Cardiac muscle cell (in vitro differentiated cells and primary cell): ENCODE data around the gene RYR3. TPM values are rescaled to one million over a fixed set of nuclear protein-coding genes. Genes with fewer than 3 reads are reported as not detected.

Source experiments
- DNase-seq, 2 donors: peaks; one replicate each; pipeline versions ENCODE4 v3.0.0 to v3.0.0-alpha.2; 2010 to 2017; ENCODE audit warnings: low read depth in 1 of 2, low spot score in 1 of 2
- H3K27ac ChIP-seq: fragments of 200-600 bp; sonication (generic); 2 replicates; pipeline ENCODE4 v1.5.1; 2016
- H3K27me3 ChIP-seq: fragments of 200-600 bp; sonication (generic); 2 replicates; pipeline ENCODE4 v1.6.0; 2016; ENCODE audit warnings: control low read depth
- H3K36me3 ChIP-seq: fragments of 200-600 bp; sonication (generic); 2 replicates; pipeline ENCODE4 v1.5.1; 2016; ENCODE audit warnings: control low read depth
- H3K4me1 ChIP-seq: fragments of 200-600 bp; sonication (generic); 2 replicates; pipeline ENCODE4 v1.8.1; 2017; ENCODE audit warnings: low read depth, mild to moderate bottlenecking, mixed run types
- H3K4me3 ChIP-seq: fragments of 200-600 bp; sonication (generic); 2 replicates; pipeline ENCODE4 v1.5.1; 2016; ENCODE audit warnings: mild to moderate bottlenecking
- H3K9me3 ChIP-seq: fragments of 200-600 bp; sonication (generic); 2 replicates; pipeline ENCODE4 v1.5.1; 2017; ENCODE audit warnings: low read depth, mild to moderate bottlenecking, control low read depth
- CTCF ChIP-seq: IDR thresholded peaks from 2 replicates; pipeline ENCODE4 v1.5.1; 2012; ENCODE audit warnings: low read depth, mild to moderate bottlenecking, low read length
- polyA plus RNA-seq: library from polyadenylated mRNA; unstranded; fragments of >200 nt; fragmentation: Nextera tagmentation; extraction: Ambion mirVana; gene quantifications from 2 replicates; pipeline ENCODE4 v1.2.1, GENCODE V29; 2016
- total RNA-seq: library from RNA; depleted of rRNA; stranded (reverse); fragments of >200 nt; gene quantifications from 2 replicates; pipeline ENCODE4 v1.2.3, GENCODE V29; 2016

Gene RYR3
- total and polyA plus RNA-seq, 2 experiments from 2014 or later, result 0.39 to 0.54 TPM

GRCh38 chr15:33848011-33848410 lies 537.2 kb downstream of the RYR3 start:
- Histone ChIP-seq H3K27me3 (no peaks in the 10 kb centered on the region), H3K4me1 (no peaks in the 10 kb centered on the region), H3K27ac (no peak overlapping the region), H3K9me3 (no peaks in the 10 kb centered on the region), H3K36me3 (no peaks in the 10 kb centered on the region), H3K4me3 (no peak overlapping the region)
- no peak for DNase-seq
- TF ChIP-seq CTCF, result no peak

GRCh38 chr15:33851079-33851478 lies 540.3 kb downstream of the RYR3 start:
- Histone ChIP-seq H3K27ac (no peak overlapping the region), H3K36me3 (no peaks in the 10 kb centered on the region), H3K4me1 (no peaks in the 10 kb centered on the region), H3K4me3 (no peak overlapping the region), H3K9me3 (no peaks in the 10 kb centered on the region), H3K27me3 (no peaks in the 10 kb centered on the region)
- no peak for DNase-seq
- TF ChIP-seq CTCF, result no peak

- TF ChIP-seq CTCF, result no peak
- Histone ChIP-seq H3K27me3 (no peaks in the 10 kb centered on the region), H3K4me1 (no peaks in the 10 kb centered on the region), H3K9me3 (no peaks in the 10 kb centered on the region), H3K27ac (no peak overlapping the region), H3K4me3 (no peak overlapping the region), H3K36me3 (no peaks in the 10 kb centered on the region)
- peak in 1 of 2 donors; percentile 52 for DNase-seq
Measured at GRCh38 chr15:33852094-33852493, 541.3 kb downstream of the RYR3 start.

- peak in 1 of 2 donors; percentile 75 for DNase-seq
- no peaks in the 10 kb centered on the region for H3K9me3 ChIP-seq
- no peak for TF ChIP-seq CTCF
Measured at GRCh38 chr15:33852570-33852969, 541.8 kb downstream of the RYR3 start.

GRCh38 chr15:33857726-33858125 lies 547.0 kb downstream of the RYR3 start:
- H3K36me3 ChIP-seq, result no peaks in the 10 kb centered on the region
- H3K9me3 ChIP-seq, result no peaks in the 10 kb centered on the region
- H3K4me1 ChIP-seq, result no peaks in the 10 kb centered on the region
- H3K27ac ChIP-seq, result no peak overlapping the region
- no peak for DNase-seq
- H3K4me3 ChIP-seq, result no peak overlapping the region
- H3K27me3 ChIP-seq, result no peaks in the 10 kb centered on the region
- no peak for TF ChIP-seq CTCF

More at GRCh38 chr15:33852570-33852969, 541.8 kb downstream of the RYR3 start:
- Histone ChIP-seq H3K4me3 (no peak overlapping the region), H3K4me1 (no peaks in the 10 kb centered on the region), H3K27me3 (no peaks in the 10 kb centered on the region), H3K27ac (no peak overlapping the region), H3K36me3 (no peaks in the 10 kb centered on the region)

GRCh38 chr15:33858836-33859235 lies 548.1 kb downstream of the RYR3 start:
- Histone ChIP-seq H3K36me3 (no peaks in the 10 kb centered on the region), H3K4me3 (no peak overlapping the region), H3K9me3 (no peaks in the 10 kb centered on the region), H3K27ac (no peak overlapping the region), H3K4me1 (no peaks in the 10 kb centered on the region), H3K27me3 (no peaks in the 10 kb centered on the region)
- no peak for TF ChIP-seq CTCF
- DNase-seq, result no peak
